Mucosa of descending colon (tissue), 3 donors: ENCODE measurements around the gene TAF1. TPM values are rescaled to one million over a fixed set of nuclear protein-coding genes. Genes with fewer than 3 reads are reported as not detected.
"Not testable (repeated sequence)": the region's sequence is repeated elsewhere in the genome, so short reads cannot be mapped to it uniquely, and the experiment has no call there.

ENCODE experiments used
- ATAC-seq: fragments of 200-7000 bp; cut with Tn5 transposase; one replicate; pipeline ENCODE4 v1.9.1; 2020; ENCODE audit warnings: mild to moderate bottlenecking, moderate library complexity
- DNase-seq, 3 donors: peaks; one replicate each; pipeline ENCODE4 v3.0.0-alpha.2; 2020
- H3K36me3 ChIP-seq: fragments of 200-600 bp; one replicate; pipeline ENCODE4 v1.8.0; 2021; ENCODE audit warnings: low read depth, mild to moderate bottlenecking
- H3K4me1 ChIP-seq: fragments of 200-600 bp; one replicate; pipeline ENCODE4 v1.8.0; 2021; ENCODE audit warnings: low read depth, mild to moderate bottlenecking
- H3K4me3 ChIP-seq: fragments of 200-600 bp; one replicate; pipeline ENCODE4 v1.8.0; 2021; ENCODE audit warnings: mild to moderate bottlenecking
- H3K9me3 ChIP-seq: fragments of 200-600 bp; one replicate; pipeline ENCODE4 v1.8.0; 2021; ENCODE audit warnings: mild to moderate bottlenecking
- intact Hi-C, 2 donors: fragments of 100-400 bp; cut with DNase I in 1 of 2; cut with micrococcal nuclease in 1 of 2; formaldehyde crosslinking; loops; one replicate each; pipeline versions ENCODE4 v1.11.0 to v1.11.1; 2022; cut with DNase I, micrococcal nuclease
- total RNA-seq, 3 donors: library from RNA; stranded (reverse); fragmentation: NEBNext Ultra II Directional in 2 of 3; extraction: Animal tissue kit (Norgen Biotek cat#: 25700) in 2 of 3; gene quantifications; one replicate each; pipeline versions ENCODE4 v1.2.1 to v1.2.4, GENCODE V29; 2021 to 2023
- TF ChIP-seq, protein P1 (sequence below): fragments of 200-600 bp; IDR thresholded peaks from one replicate; pipeline ENCODE4 v1.8.0; 2022; ENCODE audit warnings: antibody characterized with exemption, mild to moderate bottlenecking
- donor health status: DM: no; HTN: no; CAD: no; lungs with moderate emphysema.
- donor health status: DM: no; HTN: no; CAD: no.
- donor health status: DM: no; HTN: yes; CAD: no.

TAF1 gene
- total RNA-seq, 3 donors from 2014 or later, result 28.2 to 44.8 (median 35.4) TPM

DNA sequence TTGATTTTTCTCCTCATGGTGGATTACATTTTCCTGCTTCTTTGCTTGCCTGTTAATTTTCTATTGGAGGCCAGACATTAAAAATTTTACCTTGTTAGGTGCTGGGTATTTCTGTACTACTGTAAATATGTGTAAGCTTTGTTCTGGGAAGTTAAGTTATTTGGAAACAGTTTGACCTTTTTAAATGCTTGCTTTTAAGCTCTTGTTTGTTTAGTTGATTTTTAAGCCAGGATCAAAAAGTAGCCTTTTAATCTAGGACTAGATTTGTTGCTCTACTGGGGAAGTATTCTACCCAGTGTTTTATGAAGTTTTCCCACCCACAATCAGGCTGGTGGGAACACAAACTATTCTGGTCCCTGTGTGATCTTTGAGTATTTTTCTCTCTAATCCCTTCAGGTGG lies 121.7 kb downstream of the TAF1 start:
- no peak for DNase-seq
- Histone ChIP-seq H3K4me3 (no peak overlapping the region), H3K9me3 (no peaks in the 10 kb centered on the region), H3K36me3 (no peaks in the 10 kb centered on the region), H3K4me1 (no peaks in the 10 kb centered on the region)
- intact Hi-C loops, result no loop called here
- no peak for ATAC-seq
- TF ChIP-seq, protein P1, sequence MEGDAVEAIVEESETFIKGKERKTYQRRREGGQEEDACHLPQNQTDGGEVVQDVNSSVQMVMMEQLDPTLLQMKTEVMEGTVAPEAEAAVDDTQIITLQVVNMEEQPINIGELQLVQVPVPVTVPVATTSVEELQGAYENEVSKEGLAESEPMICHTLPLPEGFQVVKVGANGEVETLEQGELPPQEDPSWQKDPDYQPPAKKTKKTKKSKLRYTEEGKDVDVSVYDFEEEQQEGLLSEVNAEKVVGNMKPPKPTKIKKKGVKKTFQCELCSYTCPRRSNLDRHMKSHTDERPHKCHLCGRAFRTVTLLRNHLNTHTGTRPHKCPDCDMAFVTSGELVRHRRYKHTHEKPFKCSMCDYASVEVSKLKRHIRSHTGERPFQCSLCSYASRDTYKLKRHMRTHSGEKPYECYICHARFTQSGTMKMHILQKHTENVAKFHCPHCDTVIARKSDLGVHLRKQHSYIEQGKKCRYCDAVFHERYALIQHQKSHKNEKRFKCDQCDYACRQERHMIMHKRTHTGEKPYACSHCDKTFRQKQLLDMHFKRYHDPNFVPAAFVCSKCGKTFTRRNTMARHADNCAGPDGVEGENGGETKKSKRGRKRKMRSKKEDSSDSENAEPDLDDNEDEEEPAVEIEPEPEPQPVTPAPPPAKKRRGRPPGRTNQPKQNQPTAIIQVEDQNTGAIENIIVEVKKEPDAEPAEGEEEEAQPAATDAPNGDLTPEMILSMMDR, result no peak

DNA sequence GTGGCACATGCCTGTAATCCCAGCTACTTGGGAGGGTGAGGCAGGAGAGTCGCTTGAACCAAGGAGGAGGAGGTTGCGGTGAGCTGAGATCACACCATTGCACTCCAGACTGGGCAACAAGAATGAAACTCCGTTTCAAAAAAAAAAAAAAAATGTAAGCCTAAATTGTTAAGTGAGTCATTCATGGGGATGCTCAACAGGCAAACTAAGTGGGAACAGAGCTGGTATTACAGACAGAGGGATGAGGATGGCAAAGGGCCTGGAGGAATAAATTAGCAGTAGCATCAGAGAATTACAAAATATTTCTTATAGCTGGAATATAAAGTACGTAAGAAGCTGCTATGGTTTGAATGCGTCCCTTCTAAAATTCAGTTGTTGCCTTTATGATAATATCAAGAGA lies 123.4 kb downstream of the TAF1 start:
- Histone ChIP-seq H3K4me3 (no peak overlapping the region), H3K4me1 (no peaks in the 10 kb centered on the region), H3K36me3 (no peaks in the 10 kb centered on the region), H3K9me3 (no peaks in the 10 kb centered on the region)
- DNase-seq (no peak), ATAC-seq (no peak)
- intact Hi-C loops, result no loop called here
- TF ChIP-seq, protein P1, result no peak

DNA sequence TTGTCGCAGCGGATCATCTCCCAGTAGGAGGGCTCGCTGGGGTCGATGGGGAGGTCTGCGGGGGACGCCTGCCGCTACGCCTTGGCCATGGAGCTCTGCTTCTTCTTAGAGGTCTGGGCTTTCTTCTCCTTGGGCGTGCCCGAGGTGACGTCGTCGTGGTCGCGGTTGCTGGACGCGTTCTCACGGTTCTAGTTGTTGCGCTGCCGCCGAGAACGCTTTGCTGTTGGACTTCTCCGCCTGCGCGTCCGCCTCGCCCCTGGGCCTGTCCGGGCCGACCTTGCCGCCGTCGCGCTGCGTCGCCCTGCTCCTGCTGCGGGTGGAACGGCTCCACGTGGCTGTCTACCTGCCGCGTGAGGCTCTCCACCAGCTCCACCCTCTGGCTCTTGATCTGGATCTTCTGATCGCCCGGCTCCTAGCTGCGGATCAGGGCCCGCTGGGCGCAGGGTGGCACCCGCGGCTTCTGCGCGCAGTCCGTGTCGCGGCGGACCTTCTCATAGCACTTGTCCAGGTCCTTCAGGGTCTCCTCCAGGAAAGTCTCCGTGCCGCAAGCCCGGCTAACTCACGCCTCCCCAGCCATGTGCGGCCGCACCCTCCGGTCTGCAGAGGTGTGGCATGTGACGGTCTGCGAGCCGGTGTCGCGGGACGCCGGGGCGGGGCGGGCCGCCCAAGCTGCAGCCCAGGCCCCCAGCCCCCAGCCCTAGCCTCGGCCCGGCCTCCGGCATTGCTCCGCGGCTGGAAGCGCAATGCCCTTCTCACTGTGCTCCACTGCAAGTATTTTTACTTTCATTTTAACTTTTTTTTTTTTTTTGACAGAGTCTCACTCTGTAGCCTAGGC lies 126.3 kb downstream of the TAF1 start:
- no peaks in the 10 kb centered on the region for H3K36me3 ChIP-seq
- TF ChIP-seq, protein P1, result no peak
- no peak overlapping the region for H3K4me3 ChIP-seq
- no peaks in the 10 kb centered on the region for H3K4me1 ChIP-seq
- H3K9me3 ChIP-seq, result no peaks in the 10 kb centered on the region
- intact Hi-C loops, result no loop called here
- ATAC-seq, result peak; percentile 88
- DNase-seq, result peak; percentile 44 to 64 (median 61)

DNA sequence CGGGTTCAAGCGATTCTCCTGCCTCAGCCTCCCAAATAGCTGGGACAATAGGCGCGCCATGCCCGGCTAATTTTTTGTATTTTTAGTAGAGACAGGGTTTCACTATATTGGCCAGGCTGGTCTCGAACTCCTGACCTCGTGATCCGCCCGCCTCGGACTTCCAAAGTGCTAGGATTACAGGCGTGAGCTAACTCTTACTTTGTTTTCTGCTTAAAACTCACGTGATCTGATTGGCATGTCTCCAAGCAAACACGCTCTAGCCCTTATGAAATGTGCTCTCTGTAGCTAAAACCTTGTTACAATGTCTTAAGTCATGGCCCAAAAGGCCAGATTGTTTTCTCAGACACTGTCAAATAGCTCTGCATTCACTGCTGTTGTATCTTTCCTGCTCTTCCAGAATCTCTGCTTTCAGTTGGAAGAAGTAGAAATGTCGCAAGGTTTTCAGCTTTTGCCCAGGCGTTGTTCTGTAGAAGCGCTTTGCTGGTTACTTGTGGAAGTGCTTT lies 127.0 kb downstream of the TAF1 start:
- intact Hi-C loops, result no loop called here
- TF ChIP-seq, protein P1, result no peak
- ATAC-seq (no peak), DNase-seq (peak in 2 of 3 donors; percentile 23 to 25)
- Histone ChIP-seq H3K36me3 (no peaks in the 10 kb centered on the region), H3K9me3 (no peaks in the 10 kb centered on the region), H3K4me1 (no peaks in the 10 kb centered on the region), H3K4me3 (no peak overlapping the region)

DNA sequence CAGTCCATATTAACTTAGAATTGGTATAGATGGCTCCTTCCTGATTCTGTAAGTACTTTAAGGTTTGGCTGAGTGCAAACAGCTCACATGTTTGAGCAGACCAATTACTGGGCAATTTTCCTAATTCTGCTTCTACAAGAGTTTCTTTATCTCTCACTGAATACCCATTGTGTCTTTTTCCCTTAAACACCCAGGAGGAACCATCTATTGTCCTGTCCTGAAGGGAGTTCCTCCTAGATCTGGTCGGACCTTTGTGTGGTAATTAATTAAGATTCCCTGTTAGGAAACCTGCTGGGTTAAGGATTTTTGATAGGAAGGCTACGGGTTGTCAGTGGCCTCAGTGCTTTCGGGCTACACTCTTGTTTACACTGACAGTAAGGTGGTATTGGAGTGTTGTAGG lies 129.8 kb downstream of the TAF1 start:
- H3K36me3 ChIP-seq, ATAC-seq, H3K4me1 ChIP-seq, H3K9me3 ChIP-seq, DNase-seq, intact Hi-C loops, H3K4me3 ChIP-seq: not testable (repeated sequence)

DNA sequence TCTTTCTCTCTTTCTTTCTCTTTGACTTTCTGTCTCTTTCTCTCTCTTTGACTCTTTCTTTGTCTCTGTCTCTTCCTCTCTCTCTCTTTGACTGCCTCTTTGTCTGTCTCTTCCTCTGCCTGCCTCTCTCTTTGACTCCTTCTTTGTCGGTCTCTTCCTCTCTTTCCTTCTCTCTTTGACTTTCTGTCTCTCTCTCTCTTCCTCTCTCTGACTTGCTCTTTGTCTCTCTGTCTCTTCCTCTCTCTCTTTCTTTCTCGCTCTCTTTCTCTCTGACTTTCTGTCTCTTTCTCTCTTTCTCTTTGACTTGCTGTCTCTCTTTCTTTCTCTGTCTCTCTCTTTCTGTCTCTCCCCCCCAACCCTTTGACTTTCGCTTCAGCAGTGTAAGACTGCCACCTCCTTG lies 130.3 kb downstream of the TAF1 start:
- Histone ChIP-seq H3K36me3 (no peaks in the 10 kb centered on the region), H3K4me1 (no peaks in the 10 kb centered on the region), H3K4me3 (no peak overlapping the region), H3K9me3 (no peaks in the 10 kb centered on the region)
- ATAC-seq (no peak), DNase-seq (no peak)
- intact Hi-C loops, result no loop called here
- TF ChIP-seq, protein P1, result no peak

DNA sequence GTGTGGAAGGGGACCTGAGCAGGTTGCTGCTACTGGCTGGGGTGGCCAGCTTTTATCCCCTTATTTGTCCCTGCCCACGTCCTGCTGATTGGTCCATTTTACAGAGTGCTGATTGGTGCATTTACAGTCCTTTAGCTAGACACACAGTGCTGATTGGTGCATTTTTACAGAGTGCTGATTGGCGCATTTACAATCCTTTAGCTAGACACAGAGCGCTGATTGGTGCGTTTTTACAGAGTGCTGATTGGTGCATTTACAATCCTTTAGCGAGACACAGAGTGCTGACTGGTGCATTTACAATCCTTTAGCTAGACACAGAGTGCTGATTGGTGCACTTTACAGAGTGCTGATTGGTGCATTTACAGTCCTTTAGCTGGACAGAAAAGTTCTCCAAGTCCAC lies 135.9 kb downstream of the TAF1 start:
- H3K36me3 ChIP-seq, intact Hi-C loops, ATAC-seq, H3K9me3 ChIP-seq, H3K4me1 ChIP-seq, H3K4me3 ChIP-seq, DNase-seq: not testable (repeated sequence)
